Sciatic nerve (tissue), 2 donors: Measurements from ENCODE around the gene ORC5. TPM values are rescaled to one million over a fixed set of nuclear protein-coding genes. Genes with fewer than 3 reads are reported as not detected.
"Not testable (repeated sequence)": the region's sequence is repeated elsewhere in the genome, so short reads cannot be mapped to it uniquely, and the experiment has no call there.

Experiments used
- ATAC-seq: fragments of 200-7000 bp; cut with Tn5 transposase; one replicate; pipeline ENCODE4 v1.9.1; 2020; ENCODE audit warnings: mild to moderate bottlenecking, moderate library complexity
- DNase-seq: peaks from one replicate; pipeline ENCODE4 v3.0.0-alpha.2; 2020; ENCODE audit warnings: low spot score
- intact Hi-C: fragments of 100-400 bp; cut with DNase I; formaldehyde crosslinking; loops from one replicate; pipeline ENCODE4 v1.14.2; 2022
- total RNA-seq: library from RNA; stranded (reverse); fragmentation: NEBNext Ultra II Directional; extraction: Animal tissue kit (Norgen Biotek cat#: 25700); gene quantifications from one replicate; pipeline ENCODE4 v1.2.1, GENCODE V29; 2021
- donor health status: DM: no; HTN: no; CAD: no.
- donor health status: DM: no; HTN: no; CAD: no.

The ORC5 gene
- 21.4 TPM for total RNA-seq

DNA sequence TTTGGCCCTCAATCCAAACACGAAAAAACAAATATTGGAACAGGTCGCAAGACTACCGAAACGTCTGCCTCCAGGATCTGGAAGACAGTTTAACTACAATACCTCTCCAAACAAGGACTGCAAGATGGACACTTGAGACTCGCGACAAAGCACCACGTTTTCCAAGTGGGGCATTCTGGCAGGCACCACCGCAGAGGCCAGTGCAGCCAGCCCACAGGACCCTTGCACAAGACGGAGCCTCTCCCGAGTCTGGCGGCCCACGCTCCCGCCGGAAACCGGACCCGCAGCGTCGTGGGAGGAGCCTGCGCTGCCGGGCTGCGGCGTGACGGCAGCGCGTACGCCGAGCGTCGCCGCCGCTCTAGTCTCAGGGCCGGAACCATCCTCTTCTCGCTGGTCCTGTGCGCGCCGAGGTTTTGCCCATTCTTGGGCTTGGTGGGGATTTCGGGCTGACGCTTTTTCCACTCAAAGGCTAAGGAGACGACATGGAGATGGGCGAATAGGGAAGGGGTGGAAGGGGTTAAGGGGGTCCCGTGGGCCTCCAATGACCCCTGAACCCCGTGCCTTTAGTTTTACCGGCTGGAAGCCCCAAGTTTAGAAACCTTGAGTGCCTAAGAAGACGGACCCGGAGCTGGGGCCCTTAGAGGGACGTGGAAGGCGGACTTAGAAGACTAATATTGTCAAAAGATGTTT is at the start of gene ORC5:
Gene ORC5, minus strand, starts transcription at position 283 of the 690 bp plus-strand sequence. Its CDS starts 109 bp downstream, at position 174.
- intact Hi-C loops, result no loop called here
- DNase-seq (peak; percentile 84), ATAC-seq (peak; percentile 100)

DNA sequence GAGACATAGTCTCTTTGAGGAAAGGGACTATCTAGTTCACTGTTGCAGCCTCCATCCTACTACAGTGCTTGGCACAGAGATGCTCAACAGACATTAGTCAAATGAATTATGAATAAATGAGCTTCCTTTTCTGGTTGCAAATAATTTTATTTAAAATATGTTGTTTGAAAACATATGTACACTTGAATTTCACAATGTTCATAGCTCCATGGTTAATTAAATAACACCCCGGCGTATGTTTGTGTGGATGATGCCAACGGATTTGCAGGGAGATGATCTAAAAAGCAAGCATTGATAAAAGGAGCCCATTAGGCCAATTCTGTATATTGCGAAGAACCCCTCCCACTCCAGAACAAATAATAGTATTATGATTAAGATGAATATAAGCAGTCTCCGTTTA is 47.8 kb upstream of the ORC5 start:
- ATAC-seq (no peak), DNase-seq (no peak)
- intact Hi-C loops, result no loop called here

- intact Hi-C loops, result no loop called here
- DNase-seq (no peak), ATAC-seq (no peak)
Observed at GRCh38 chr7:104255194-104255593, 47.4 kb upstream of the ORC5 start.

GRCh38 chr7:104254696-104255095 is 46.9 kb upstream of the ORC5 start:
- DNase-seq, result no peak
- no peak for ATAC-seq
- intact Hi-C loops, result no loop called here

DNA sequence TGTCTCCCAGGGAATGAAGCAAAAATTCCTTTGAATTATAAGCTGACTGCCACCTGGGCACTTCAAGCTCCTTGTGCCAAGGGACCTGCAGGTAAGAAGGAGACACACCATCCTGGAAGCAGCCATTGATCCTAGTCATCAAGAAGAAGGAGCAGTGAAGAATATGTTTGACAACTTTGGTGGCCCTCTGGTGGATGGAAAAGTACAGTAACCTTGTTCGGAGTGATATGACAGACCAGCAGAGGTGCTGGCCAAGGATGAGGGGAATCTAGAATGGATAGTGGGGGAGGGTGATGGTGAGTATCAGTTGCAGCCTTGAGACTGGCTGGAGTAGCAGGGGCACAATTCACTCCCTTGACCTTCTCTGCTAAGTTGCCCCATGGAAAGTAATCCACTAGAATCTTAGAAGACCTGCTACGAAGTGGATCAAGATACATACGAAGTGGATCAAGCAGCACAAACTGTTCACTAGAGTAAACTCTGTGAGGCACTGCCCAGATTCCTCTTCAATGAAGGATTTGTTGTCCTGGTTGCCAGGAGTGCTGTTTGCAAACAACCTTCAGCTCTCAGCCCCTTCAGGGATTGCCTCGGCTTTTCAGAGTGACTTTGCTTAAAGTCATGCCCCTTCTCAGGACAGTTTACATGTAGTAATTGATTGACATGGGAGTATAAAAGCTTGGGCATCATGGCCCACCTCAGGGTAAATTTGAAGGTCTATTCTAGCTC is 44.8 kb upstream of the ORC5 start:
- DNase-seq (no peak), ATAC-seq (no peak)
- intact Hi-C loops, result no loop called here

DNA sequence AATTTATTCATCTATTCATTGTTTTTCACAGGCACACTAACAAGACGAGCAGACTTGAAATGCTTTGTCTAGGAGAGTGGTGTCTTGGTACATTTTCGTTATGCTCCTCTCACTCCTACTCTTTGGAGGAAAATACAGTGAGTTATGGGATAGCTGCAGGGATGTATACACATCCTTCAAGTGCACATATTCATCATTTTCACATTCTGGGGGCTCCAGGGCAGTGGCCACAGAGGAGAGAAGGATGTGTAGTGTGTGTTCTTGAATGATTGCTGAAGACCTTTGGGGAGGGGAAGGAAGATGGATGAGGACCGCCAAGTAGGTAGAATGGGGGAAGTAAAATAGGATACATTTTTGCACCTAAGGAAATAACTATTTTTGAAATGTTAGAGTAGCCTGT is 34.8 kb upstream of the ORC5 start:
- DNase-seq (no peak), ATAC-seq (no peak)
- intact Hi-C loops, result no loop called here

DNA sequence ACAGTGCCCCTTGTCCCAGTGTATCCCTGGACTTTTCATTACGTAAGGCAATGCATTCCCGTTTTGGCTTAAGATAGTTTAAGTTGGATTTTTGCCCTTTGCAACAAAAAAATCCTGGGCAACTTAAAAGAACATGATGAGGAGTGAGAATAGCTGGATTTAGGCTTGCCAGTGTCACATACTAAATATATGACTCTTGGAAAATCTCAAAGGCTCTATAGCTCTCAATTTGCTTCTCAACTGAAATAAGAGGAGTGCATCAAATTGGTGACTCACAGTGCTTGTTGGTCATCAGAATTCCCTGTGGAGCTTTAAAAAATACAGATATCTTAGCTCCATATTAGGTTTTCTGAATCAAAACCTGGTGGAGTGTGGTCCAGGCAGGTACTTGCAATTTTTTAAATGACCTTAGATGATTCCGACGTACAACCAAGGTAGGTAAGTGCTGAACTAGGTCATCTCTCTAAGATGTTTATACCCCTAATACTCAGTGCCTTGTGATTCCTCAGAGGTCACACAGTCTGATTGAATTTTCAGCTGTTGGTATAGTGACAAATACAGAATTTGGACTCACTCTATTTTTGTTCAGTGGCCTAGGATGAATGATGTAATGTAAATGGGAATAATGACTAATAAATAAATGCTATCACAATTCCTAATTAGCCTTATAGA is 33.9 kb upstream of the ORC5 start:
- DNase-seq (no peak), ATAC-seq (no peak)
- intact Hi-C loops, result no loop called here

- intact Hi-C loops, result no loop called here
- ATAC-seq (no peak), DNase-seq (no peak)
Observed at GRCh38 chr7:104241135-104241534, 33.3 kb upstream of the ORC5 start.

GRCh38 chr7:104240401-104240800 is 32.6 kb upstream of the ORC5 start:
- intact Hi-C loops, result no loop called here
- no peak for DNase-seq
- ATAC-seq, result no peak

DNA sequence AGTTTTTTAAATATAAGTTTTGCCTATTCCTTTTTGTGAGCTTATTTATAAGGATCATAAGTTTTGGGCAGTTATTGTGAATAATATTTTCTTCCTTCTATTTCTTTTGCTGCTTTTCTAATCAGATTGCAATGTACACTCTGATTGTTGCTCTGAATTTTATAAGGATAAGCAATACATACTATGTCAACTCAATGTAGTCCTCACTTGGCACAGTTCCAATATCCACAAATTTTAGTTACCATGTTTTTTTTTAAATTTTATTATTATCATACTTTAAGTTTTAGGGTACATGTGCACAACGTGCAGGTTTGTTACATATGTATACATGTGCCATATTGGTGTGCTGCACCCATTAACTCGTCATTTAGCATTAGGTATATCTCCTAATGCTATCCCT is 27.2 kb upstream of the ORC5 start:
- DNase-seq, intact Hi-C loops, ATAC-seq: not testable (repeated sequence)

DNA sequence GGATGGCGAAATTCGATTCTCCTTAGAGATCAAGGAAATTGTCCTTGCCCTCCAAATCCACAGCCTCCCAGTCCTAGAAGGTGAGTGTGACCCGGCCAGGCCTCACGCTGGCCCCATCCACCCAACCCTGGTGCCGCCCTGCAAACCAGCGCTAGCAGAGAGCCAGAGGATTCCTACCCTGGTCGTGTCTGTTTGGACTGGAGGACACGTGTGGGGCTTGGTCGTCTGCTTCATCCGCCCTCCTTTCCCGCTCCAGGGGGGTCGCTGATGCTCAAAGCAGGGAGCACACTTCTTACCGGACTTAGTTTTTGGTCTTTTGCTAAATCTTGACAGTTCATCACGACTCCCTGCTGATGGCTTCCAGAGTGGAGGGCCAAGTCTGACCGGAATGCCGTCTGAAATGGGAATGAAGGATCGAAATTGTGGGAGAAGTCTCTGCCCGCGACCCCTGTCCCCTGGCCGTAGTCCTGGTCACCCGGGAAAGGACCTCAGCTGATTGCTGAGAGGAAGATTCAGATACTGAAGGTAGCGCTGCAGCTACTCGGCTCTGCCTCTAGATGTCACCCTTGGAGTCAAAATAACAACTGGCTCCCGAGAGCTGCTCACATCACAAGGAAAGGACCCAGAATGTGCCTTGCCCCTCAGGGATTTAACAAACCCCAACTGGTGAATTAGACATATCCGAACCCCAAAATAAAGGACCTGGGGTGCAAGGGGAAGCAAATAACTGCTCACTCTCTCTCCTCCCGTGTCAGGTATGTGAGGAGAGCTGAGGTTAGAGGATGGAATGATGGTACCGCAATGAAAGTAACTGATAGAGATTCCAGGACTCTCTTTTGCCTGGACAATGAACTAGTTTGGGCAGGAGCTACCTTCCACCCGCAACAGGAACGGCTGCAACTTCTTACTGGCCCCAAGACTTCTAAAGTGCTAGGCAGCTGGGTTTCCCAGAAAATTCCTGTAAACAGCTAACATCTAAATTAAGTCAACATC is 23.5 kb upstream of the ORC5 start:
- DNase-seq (peak; percentile 63), ATAC-seq (peak; percentile 79)
- intact Hi-C loops, result no loop called here

DNA sequence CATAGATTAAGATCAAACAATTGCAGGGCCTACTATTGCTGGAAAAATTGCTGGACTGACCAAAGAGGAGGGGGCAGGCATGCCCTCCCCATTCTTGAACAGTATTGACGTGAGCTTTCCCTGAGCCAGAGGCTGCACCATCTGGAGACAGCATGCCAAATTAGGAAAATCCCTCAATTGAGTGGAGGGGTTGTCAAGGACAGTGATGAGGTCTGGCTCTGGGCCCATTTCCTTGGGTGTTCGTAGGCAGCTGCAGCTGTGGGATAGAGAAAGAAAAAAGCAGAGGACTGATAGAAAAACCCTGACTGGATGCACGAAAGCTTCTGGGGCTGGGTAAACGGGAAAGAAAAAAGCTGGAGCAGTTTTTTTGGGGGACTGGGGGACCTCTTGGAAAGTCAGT is 22.8 kb upstream of the ORC5 start:
- intact Hi-C loops, result no loop called here
- ATAC-seq (no peak), DNase-seq (no peak)

- intact Hi-C loops, result no loop called here
- no peak for ATAC-seq
- no peak for DNase-seq
Observed at GRCh38 chr7:104228442-104228841, 20.6 kb upstream of the ORC5 start.

- DNase-seq (no peak), ATAC-seq (no peak)
- intact Hi-C loops, result no loop called here
Observed at GRCh38 chr7:104225451-104225850, 17.6 kb upstream of the ORC5 start.

GRCh38 chr7:104217620-104218019 is 9.8 kb upstream of the ORC5 start:
- intact Hi-C loops, result no loop called here
- ATAC-seq (no peak), DNase-seq (no peak)

DNA sequence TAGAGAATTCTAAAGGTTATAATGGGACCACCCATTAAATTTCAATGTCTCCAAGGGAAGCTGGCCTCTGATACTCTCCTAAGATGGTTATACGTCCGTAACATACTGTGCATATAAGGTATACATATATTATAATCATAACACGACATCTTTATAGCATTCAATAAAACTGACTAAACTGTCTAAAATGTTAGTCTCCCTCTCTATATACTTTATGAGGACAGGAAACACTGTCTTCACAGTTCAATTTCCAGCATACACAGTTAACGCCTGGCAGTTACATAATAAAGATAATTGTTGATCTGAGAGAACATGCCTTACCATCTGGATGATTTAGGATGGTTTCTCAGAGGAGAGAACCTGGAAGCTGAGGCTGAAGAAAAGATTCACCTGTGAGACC is 1.2 kb upstream of the ORC5 start:
- no peak for DNase-seq
- no peak for ATAC-seq
- intact Hi-C loops, result no loop called here

- intact Hi-C loops, result no loop called here
- no peak for DNase-seq
- no peak for ATAC-seq
Observed at GRCh38 chr7:104208421-104208780, 588 bp upstream of the ORC5 start.

DNA sequence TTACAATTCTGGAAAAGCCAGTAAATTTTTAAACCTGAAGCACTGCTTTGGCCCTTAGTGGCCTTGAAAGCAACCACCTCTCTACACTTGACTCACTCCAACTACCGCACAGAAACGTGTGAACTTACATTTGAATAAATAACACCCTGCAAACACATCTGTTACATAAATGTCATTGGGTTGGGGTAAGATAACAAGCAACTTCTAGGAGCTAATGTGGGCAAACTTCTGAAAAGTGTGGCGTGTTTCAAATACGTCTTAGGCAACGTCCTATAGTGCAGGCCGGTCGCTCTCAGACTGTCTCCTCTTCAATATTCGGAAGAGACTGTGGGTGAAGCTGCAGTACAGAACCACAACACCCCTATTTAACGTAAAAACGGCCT is 474 bp downstream of the ORC5 start:
- ATAC-seq (peak; percentile 58), DNase-seq (no peak)
- intact Hi-C loops, result no loop called here

- ATAC-seq (no peak), DNase-seq (no peak)
- intact Hi-C loops, result no loop called here
Observed at GRCh38 chr7:104206841-104207240, 972 bp downstream of the ORC5 start.
